PFSK-1 (cell line): ENCODE data around the gene RARB.

Source experiments
- SIN3A ChIP-seq: IDR thresholded peaks from 2 replicates; pipeline ENCODE4 v1.6.1; 2012; ENCODE audit warnings: mild to moderate bottlenecking, low read length, moderate library complexity, borderline replicate concordance; ENCODE audit not compliant: insufficient read depth
- TF ChIP-seq, protein P1 (sequence below), 2 experiments: IDR thresholded peaks; 2 replicates each; pipeline versions ENCODE4 v1.6.1 to v1.8.0; 2011 to 2012; ENCODE audit warnings: low read depth in 2 of 2, low read length in 2 of 2, control low read depth in 1 of 2, inconsistent platforms in 1 of 2, mild to moderate bottlenecking in 1 of 2, moderate library complexity in 1 of 2; ENCODE audit not compliant: insufficient read depth in 1 of 2

DNA sequence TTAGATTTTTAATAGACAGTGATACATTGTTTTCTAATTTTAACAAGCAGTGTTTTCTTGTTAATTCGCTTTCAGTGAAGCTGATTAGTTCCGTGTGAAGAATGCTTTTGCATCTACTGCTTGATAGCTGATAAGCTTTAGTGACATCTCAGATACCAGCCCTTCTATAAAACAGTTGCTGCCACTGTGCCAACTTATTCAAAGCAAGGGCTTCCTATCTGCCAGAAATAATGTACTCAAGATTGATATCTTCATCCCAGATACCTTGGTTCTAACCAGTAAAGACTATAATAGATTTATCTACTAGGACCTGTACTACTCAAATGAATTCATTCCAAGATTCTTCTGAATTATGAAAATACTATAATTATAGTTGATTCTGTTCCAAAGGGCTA, 30.4 kb downstream of the RARB start:
- TF ChIP-seq, protein P1, sequence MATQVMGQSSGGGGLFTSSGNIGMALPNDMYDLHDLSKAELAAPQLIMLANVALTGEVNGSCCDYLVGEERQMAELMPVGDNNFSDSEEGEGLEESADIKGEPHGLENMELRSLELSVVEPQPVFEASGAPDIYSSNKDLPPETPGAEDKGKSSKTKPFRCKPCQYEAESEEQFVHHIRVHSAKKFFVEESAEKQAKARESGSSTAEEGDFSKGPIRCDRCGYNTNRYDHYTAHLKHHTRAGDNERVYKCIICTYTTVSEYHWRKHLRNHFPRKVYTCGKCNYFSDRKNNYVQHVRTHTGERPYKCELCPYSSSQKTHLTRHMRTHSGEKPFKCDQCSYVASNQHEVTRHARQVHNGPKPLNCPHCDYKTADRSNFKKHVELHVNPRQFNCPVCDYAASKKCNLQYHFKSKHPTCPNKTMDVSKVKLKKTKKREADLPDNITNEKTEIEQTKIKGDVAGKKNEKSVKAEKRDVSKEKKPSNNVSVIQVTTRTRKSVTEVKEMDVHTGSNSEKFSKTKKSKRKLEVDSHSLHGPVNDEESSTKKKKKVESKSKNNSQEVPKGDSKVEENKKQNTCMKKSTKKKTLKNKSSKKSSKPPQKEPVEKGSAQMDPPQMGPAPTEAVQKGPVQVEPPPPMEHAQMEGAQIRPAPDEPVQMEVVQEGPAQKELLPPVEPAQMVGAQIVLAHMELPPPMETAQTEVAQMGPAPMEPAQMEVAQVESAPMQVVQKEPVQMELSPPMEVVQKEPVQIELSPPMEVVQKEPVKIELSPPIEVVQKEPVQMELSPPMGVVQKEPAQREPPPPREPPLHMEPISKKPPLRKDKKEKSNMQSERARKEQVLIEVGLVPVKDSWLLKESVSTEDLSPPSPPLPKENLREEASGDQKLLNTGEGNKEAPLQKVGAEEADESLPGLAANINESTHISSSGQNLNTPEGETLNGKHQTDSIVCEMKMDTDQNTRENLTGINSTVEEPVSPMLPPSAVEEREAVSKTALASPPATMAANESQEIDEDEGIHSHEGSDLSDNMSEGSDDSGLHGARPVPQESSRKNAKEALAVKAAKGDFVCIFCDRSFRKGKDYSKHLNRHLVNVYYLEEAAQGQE (IDR thresholded peaks at IDR 0.05; ENCODE audit: insufficient read depth in 1 of 2, low read depth in 2 of 2, low read length in 2 of 2) = no peak
- TF ChIP-seq SIN3A = no peak
